GM12878 (cell line): ENCODE results near the gene FAM216A. TPM values are rescaled to one million over a fixed set of nuclear protein-coding genes. Genes with fewer than 3 reads are reported as not detected.

Experiments used
- CBX5 ChIP-seq: sonication (generic); IDR thresholded peaks from 2 replicates; pipeline ENCODE4 v1.6.1; 2016; ENCODE audit warnings: low read depth, moderate library complexity, mild to moderate bottlenecking, inconsistent platforms
- ESRRA ChIP-seq: IDR thresholded peaks from 2 replicates; pipeline ENCODE4 v1.6.1; 2012; ENCODE audit warnings: mild to moderate bottlenecking, low read length, improper control_type of control experiment
- IRF4 ChIP-seq: IDR thresholded peaks from 2 replicates; pipeline ENCODE4 v1.6.1; 2011; ENCODE audit warnings: low read depth, low read length
- KDM1A ChIP-seq: fragments of 200-600 bp; sonication (generic); IDR thresholded peaks from 2 replicates; pipeline ENCODE4 v1.6.1; 2016; ENCODE audit warnings: borderline replicate concordance
- NFIC ChIP-seq: IDR thresholded peaks from 2 replicates; pipeline ENCODE4 v1.6.1; 2012; ENCODE audit warnings: low read depth, mild to moderate bottlenecking, inconsistent platforms, low read length, moderate library complexity
- PAX5 ChIP-seq: IDR thresholded peaks from 2 replicates; pipeline ENCODE4 v1.6.1; 2011; ENCODE audit warnings: low read depth, low read length, borderline replicate concordance
- SP1 ChIP-seq: IDR thresholded peaks from one replicate; pipeline ENCODE4 v1.6.1; 2011; ENCODE audit warnings: low read depth, low read length
- polyA plus RNA-seq, 11 experiments: library from polyadenylated mRNA; depleted of rRNA in 4 of 11; unstranded in 6 of 11; stranded (reverse) in 5 of 11; fragments of >200 nt; fragmentation: Nextera tagmentation in 4 of 11; fragmentation: Illumina TruSeq in 1 of 11; extraction: Ambion mirVana in 4 of 11; extraction: Trizol in 1 of 11; gene quantifications; 1 replicate in 1 of 11; 2 replicates in 10 of 11; pipeline versions ENCODE4 v1.2.1 to v1.2.3, GENCODE V29; 2011 to 2016; ENCODE audit warnings: inconsistent platforms in 2 of 11, missing spikeins in 2 of 11, low read depth in 1 of 11
- total RNA-seq, 4 experiments: library from RNA; depleted of rRNA in 3 of 4; stranded (reverse); fragments of >200 nt in 3 of 4; fragmentation: Illumina TruSeq in 1 of 4; extraction: Trizol in 1 of 4; gene quantifications; 2 replicates each; pipeline versions ENCODE4 v1.2.1 to v1.2.3, GENCODE V29; 2013 to 2021
- TF ChIP-seq, protein P1 (sequence below): fragments of 450-650 bp; IDR thresholded peaks from 2 replicates; pipeline ENCODE4 v1.6.1; 2016; ENCODE audit warnings: mild to moderate bottlenecking, moderate library complexity, borderline replicate concordance
- TF ChIP-seq, protein P2 (sequence below): IDR thresholded peaks from 2 replicates; pipeline ENCODE4 v1.6.1; 2012; ENCODE audit warnings: low read depth, low read length, improper control_type of control experiment
- TF ChIP-seq, protein P3 (sequence below), 3 experiments: IDR thresholded peaks in 2 of 3; conservative IDR thresholded peaks in 1 of 3; 2 replicates each; pipeline ENCODE4 v1.5.1; 2011; ENCODE audit warnings: low read depth in 3 of 3, low read length in 3 of 3, mild to moderate bottlenecking in 3 of 3, control low read depth in 2 of 3, moderate library complexity in 2 of 3, inconsistent platforms in 1 of 3, mixed read lengths in 1 of 3; ENCODE audit not compliant: control insufficient read depth in 2 of 3, insufficient read depth in 1 of 3; ENCODE audit errors: extremely low read depth in 1 of 3
- TF ChIP-seq, protein P4 (sequence below): fragments of 450-650 bp; IDR thresholded peaks from 2 replicates; pipeline ENCODE4 v1.6.1; 2017; ENCODE audit warnings: low read depth, mild to moderate bottlenecking, moderate library complexity
- TF ChIP-seq, protein P5 (sequence below): IDR thresholded peaks from 2 replicates; pipeline ENCODE4 v1.6.1; 2012; ENCODE audit warnings: low read depth, low read length, improper control_type of control experiment
- TF ChIP-seq, protein P6 (sequence below): fragments of 450-650 bp; IDR thresholded peaks from 2 replicates; pipeline ENCODE4 v1.6.1; 2018; ENCODE audit warnings: mild to moderate bottlenecking, low read depth, moderate library complexity; ENCODE audit not compliant: partially characterized antibody

Gene FAM216A
- total and polyA plus RNA-seq, 10 of the 15 experiments (the other 5 are each of a cell fraction or from before 2014, with no cell fraction given), result 15.0 to 48.3 (median 35.0) TPM

DNA sequence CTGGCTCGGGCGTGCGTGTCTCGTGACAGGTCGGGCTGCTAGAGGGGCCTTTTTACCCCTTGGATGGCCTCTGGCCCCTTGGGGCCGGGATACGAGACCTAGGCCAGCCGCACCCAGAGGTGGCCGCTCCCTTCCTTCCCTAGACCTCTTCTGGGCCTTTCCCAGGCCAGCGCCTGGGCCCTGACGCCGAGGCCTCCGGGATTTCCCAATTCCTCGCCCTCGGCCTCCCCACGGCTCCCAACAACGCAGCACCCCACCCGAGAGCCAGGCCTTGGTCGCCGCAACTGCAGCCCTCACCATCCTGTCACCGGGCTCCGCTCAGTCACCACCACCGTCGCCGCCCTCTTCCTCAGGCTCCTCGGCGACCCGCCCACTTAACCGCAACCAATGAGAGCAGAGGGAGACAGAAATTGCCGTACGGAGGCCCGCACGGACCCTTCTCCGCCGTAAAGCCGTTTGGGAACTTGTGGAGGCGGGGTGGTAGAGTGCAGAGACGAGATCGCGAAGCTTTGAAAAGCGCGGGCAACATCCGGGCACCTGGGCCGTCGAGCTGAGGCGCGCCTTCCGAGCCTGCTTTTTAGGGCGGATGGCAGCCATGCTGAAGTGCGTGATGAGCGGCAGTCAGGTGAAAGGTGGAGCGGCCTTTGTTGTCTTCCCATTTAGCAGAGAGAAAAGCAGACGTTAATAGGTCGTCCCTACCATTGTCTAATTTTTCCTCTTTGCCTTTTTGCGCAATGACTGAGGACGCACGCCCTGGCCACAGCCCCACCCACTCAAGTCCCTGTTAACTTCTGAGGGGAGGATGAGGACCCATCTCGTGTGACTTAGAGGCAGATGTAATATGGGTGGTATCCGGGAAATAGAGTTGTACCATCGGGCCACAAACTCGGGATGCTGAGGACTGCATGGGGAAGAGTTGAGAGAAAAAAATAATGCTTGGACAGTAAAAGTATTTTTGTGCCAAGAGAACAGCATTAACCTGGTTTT lies 33.4 kb downstream of the FAM216A start, which contains the start of the genes RAD9B and VPS29 (continued):
- TF ChIP-seq, protein P1, sequence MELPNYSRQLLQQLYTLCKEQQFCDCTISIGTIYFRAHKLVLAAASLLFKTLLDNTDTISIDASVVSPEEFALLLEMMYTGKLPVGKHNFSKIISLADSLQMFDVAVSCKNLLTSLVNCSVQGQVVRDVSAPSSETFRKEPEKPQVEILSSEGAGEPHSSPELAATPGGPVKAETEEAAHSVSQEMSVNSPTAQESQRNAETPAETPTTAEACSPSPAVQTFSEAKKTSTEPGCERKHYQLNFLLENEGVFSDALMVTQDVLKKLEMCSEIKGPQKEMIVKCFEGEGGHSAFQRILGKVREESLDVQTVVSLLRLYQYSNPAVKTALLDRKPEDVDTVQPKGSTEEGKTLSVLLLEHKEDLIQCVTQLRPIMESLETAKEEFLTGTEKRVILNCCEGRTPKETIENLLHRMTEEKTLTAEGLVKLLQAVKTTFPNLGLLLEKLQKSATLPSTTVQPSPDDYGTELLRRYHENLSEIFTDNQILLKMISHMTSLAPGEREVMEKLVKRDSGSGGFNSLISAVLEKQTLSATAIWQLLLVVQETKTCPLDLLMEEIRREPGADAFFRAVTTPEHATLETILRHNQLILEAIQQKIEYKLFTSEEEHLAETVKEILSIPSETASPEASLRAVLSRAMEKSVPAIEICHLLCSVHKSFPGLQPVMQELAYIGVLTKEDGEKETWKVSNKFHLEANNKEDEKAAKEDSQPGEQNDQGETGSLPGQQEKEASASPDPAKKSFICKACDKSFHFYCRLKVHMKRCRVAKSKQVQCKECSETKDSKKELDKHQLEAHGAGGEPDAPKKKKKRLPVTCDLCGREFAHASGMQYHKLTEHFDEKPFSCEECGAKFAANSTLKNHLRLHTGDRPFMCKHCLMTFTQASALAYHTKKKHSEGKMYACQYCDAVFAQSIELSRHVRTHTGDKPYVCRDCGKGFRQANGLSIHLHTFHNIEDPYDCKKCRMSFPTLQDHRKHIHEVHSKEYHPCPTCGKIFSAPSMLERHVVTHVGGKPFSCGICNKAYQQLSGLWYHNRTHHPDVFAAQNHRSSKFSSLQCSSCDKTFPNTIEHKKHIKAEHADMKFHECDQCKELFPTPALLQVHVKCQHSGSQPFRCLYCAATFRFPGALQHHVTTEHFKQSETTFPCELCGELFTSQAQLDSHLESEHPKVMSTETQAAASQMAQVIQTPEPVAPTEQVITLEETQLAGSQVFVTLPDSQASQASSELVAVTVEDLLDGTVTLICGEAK, result peak; percentile 17; the same call in 1 of the 2 replicates
- peak; percentile 70; the same call in 1 of the 2 replicates for TF ChIP-seq PAX5
- TF ChIP-seq, protein P2, sequence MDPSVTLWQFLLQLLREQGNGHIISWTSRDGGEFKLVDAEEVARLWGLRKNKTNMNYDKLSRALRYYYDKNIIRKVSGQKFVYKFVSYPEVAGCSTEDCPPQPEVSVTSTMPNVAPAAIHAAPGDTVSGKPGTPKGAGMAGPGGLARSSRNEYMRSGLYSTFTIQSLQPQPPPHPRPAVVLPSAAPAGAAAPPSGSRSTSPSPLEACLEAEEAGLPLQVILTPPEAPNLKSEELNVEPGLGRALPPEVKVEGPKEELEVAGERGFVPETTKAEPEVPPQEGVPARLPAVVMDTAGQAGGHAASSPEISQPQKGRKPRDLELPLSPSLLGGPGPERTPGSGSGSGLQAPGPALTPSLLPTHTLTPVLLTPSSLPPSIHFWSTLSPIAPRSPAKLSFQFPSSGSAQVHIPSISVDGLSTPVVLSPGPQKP, result peak; percentile 76; the same call in 1 of the 2 replicates
- TF ChIP-seq SP1, result peak; percentile 68
- TF ChIP-seq, protein P3, sequence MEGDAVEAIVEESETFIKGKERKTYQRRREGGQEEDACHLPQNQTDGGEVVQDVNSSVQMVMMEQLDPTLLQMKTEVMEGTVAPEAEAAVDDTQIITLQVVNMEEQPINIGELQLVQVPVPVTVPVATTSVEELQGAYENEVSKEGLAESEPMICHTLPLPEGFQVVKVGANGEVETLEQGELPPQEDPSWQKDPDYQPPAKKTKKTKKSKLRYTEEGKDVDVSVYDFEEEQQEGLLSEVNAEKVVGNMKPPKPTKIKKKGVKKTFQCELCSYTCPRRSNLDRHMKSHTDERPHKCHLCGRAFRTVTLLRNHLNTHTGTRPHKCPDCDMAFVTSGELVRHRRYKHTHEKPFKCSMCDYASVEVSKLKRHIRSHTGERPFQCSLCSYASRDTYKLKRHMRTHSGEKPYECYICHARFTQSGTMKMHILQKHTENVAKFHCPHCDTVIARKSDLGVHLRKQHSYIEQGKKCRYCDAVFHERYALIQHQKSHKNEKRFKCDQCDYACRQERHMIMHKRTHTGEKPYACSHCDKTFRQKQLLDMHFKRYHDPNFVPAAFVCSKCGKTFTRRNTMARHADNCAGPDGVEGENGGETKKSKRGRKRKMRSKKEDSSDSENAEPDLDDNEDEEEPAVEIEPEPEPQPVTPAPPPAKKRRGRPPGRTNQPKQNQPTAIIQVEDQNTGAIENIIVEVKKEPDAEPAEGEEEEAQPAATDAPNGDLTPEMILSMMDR (IDR thresholded peaks at IDR 0.05 in 2 of 3, conservative IDR thresholded peaks at IDR 0.05 in 1 of 3; ENCODE audit: control insufficient read depth in 2 of 3, extremely low read depth in 1 of 3, insufficient read depth in 1 of 3, low read depth in 3 of 3, low read length in 3 of 3), result no peak
- TF ChIP-seq ESRRA, result 0 out of 2 replicates have a peak, but pooled peaks have one; percentile 45
- TF ChIP-seq, protein P4, sequence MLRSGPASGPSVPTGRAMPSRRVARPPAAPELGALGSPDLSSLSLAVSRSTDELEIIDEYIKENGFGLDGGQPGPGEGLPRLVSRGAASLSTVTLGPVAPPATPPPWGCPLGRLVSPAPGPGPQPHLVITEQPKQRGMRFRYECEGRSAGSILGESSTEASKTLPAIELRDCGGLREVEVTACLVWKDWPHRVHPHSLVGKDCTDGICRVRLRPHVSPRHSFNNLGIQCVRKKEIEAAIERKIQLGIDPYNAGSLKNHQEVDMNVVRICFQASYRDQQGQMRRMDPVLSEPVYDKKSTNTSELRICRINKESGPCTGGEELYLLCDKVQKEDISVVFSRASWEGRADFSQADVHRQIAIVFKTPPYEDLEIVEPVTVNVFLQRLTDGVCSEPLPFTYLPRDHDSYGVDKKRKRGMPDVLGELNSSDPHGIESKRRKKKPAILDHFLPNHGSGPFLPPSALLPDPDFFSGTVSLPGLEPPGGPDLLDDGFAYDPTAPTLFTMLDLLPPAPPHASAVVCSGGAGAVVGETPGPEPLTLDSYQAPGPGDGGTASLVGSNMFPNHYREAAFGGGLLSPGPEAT, result peak; percentile 78
- TF ChIP-seq, protein P5, sequence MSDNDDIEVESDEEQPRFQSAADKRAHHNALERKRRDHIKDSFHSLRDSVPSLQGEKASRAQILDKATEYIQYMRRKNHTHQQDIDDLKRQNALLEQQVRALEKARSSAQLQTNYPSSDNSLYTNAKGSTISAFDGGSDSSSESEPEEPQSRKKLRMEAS, result peak; percentile 100
- TF ChIP-seq NFIC, result peak; percentile 50; the same call in 1 of the 2 replicates
- TF ChIP-seq IRF4, result no peak
- no peak for TF ChIP-seq KDM1A
- TF ChIP-seq, protein P6, sequence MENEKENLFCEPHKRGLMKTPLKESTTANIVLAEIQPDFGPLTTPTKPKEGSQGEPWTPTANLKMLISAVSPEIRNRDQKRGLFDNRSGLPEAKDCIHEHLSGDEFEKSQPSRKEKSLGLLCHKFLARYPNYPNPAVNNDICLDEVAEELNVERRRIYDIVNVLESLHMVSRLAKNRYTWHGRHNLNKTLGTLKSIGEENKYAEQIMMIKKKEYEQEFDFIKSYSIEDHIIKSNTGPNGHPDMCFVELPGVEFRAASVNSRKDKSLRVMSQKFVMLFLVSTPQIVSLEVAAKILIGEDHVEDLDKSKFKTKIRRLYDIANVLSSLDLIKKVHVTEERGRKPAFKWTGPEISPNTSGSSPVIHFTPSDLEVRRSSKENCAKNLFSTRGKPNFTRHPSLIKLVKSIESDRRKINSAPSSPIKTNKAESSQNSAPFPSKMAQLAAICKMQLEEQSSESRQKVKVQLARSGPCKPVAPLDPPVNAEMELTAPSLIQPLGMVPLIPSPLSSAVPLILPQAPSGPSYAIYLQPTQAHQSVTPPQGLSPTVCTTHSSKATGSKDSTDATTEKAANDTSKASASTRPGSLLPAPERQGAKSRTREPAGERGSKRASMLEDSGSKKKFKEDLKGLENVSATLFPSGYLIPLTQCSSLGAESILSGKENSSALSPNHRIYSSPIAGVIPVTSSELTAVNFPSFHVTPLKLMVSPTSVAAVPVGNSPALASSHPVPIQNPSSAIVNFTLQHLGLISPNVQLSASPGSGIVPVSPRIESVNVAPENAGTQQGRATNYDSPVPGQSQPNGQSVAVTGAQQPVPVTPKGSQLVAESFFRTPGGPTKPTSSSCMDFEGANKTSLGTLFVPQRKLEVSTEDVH, result peak; percentile 30
- TF ChIP-seq CBX5, result peak; percentile 92; the same call in 1 of the 2 replicates
